Spleen (tissue), 7 donors: Measurements from ENCODE around the gene RAB3IL1.

Source experiments
- POLR2A ChIP-seq, 3 donors: fragments of 450-650 bp; IDR thresholded peaks; one replicate each; pipeline ENCODE4 v1.5.1; 2017; ENCODE audit warnings: antibody characterized with exemption in 3 of 3, mild to moderate bottlenecking in 1 of 3
- TF ChIP-seq, protein P1 (sequence below), 11 experiments: fragments of 200-600 bp in 7 of 11; fragments of 450-650 bp in 4 of 11; sonication (generic) in 4 of 11; IDR thresholded peaks in 8 of 11; conservative IDR thresholded peaks in 3 of 11; 1 replicate in 7 of 11; 2 replicates in 4 of 11; pipeline versions ENCODE4 v1.4.0 to v1.8.0; 2016 to 2021; ENCODE audit warnings: antibody characterized with exemption in 11 of 11, inconsistent platforms in 4 of 11, mild to moderate bottlenecking in 1 of 11
- donor health status: DM: no; HTN: no; CAD: no; lungs with moderate emphysema.
- donor health status: DM: no; HTN: no; CAD: no.
- donor health status: DM: no; HTN: no; CAD: no.

DNA sequence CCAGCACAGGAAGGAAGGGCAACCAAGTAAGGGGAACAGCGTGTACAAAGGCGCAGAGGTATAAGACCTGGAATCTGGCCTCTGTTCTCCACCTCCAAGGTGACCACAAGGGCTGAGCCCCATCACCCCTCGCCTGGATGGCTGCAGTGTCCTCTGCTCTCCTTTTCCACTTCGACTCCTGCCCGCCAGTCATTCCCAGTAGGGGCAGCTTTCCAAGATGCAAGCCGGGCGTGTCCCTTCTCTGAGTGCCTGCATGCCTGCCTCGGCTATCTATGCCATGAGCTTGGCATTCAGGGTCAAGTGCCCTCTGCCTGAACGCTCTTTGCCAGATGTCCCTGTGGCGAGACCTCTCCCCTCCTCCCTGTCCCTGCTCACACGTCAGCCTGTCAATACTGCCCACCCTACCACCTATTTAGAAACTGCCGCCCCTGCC is 43.0 kb downstream of the RAB3IL1 start:
- TF ChIP-seq, protein P1, sequence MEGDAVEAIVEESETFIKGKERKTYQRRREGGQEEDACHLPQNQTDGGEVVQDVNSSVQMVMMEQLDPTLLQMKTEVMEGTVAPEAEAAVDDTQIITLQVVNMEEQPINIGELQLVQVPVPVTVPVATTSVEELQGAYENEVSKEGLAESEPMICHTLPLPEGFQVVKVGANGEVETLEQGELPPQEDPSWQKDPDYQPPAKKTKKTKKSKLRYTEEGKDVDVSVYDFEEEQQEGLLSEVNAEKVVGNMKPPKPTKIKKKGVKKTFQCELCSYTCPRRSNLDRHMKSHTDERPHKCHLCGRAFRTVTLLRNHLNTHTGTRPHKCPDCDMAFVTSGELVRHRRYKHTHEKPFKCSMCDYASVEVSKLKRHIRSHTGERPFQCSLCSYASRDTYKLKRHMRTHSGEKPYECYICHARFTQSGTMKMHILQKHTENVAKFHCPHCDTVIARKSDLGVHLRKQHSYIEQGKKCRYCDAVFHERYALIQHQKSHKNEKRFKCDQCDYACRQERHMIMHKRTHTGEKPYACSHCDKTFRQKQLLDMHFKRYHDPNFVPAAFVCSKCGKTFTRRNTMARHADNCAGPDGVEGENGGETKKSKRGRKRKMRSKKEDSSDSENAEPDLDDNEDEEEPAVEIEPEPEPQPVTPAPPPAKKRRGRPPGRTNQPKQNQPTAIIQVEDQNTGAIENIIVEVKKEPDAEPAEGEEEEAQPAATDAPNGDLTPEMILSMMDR (IDR thresholded peaks at IDR 0.05 in 8 of 11, conservative IDR thresholded peaks at IDR 0.05 in 3 of 11) = no peak
- TF ChIP-seq POLR2A (IDR thresholded peaks at IDR 0.05) = no peak
